Measurements from ENCODE around the gene KRT15.

Gene KRT15

GRCh38 chr17:41476866-41477815, 41.5 kb downstream of the KRT15 start:
- DNase-seq: no peak

GRCh38 chr17:41475421-41475820, 43.3 kb downstream of the KRT15 start:
- DNase-seq: no peak

- DNase-seq: no peak
Measured at GRCh38 chr17:41474863-41475262, 43.8 kb downstream of the KRT15 start.

- no peak for DNase-seq
Measured at GRCh38 chr17:41468346-41468745, 50.3 kb downstream of the KRT15 start.

GRCh38 chr17:41467561-41467960, 51.1 kb downstream of the KRT15 start:
- DNase-seq: no peak

GRCh38 chr17:41466988-41467387, 51.7 kb downstream of the KRT15 start, which contains the start of gene KRT32:
Gene KRT32, minus strand, starts transcription at chr17:41467386. Its CDS starts 61 bp downstream, at chr17:41467325.
- no peak for DNase-seq

- no peak for DNase-seq
Measured at GRCh38 chr17:41464682-41465081, 54.0 kb downstream of the KRT15 start.

GRCh38 chr17:41464173-41464572, 54.5 kb downstream of the KRT15 start:
- DNase-seq: no peak

- no peak for DNase-seq
Measured at GRCh38 chr17:41463746-41464145, 54.9 kb downstream of the KRT15 start.

Data from activated gamma-delta T cell treated with Interleukin-2 at 50 U/mL for 16 hours (primary cell).